GM23248 (cell line): ENCODE data around the gene ZSWIM6. TPM values are rescaled to one million over a fixed set of nuclear protein-coding genes. Genes with fewer than 3 reads are reported as not detected.

Source experiments
- DNase-seq: peaks from one replicate; pipeline ENCODE4 v3.0.0-alpha.2; 2015
- H2AFZ ChIP-seq: fragments of 200-600 bp; sonication (generic); 2 replicates; pipeline ENCODE4 v1.6.1; 2016; ENCODE audit warnings: antibody characterized with exemption
- H3F3A ChIP-seq: fragments of 200-600 bp; sonication (generic); 2 replicates; pipeline ENCODE4 v1.6.1; 2016; ENCODE audit warnings: mild to moderate bottlenecking, antibody characterized with exemption, mixed run types; ENCODE audit not compliant: insufficient read depth
- H3K27ac ChIP-seq: fragments of 200-600 bp; sonication (generic); 2 replicates; pipeline ENCODE4 v1.5.1; 2016; ENCODE audit warnings: mild to moderate bottlenecking
- H3K27me3 ChIP-seq: fragments of 200-600 bp; sonication (generic); replicated peaks from 2 replicates; pipeline ENCODE4 v1.6.1; 2016; ENCODE audit warnings: mild to moderate bottlenecking; ENCODE audit not compliant: insufficient read depth
- H3K36me3 ChIP-seq: fragments of 200-600 bp; sonication (generic); 2 replicates; pipeline ENCODE4 v1.6.1; 2016; ENCODE audit warnings: low read depth, mild to moderate bottlenecking
- H3K4me1 ChIP-seq: fragments of 200-600 bp; sonication (generic); 2 replicates; pipeline ENCODE4 v1.6.1; 2016; ENCODE audit warnings: mild to moderate bottlenecking; ENCODE audit not compliant: insufficient read depth
- H3K4me2 ChIP-seq: fragments of 200-600 bp; sonication (generic); one replicate; pipeline ENCODE4 v1.6.1; 2016; ENCODE audit warnings: mild to moderate bottlenecking; ENCODE audit not compliant: unreplicated experiment
- H3K4me3 ChIP-seq: fragments of 200-600 bp; sonication (generic); 2 replicates; pipeline ENCODE4 v1.5.1; 2016; ENCODE audit warnings: mild to moderate bottlenecking
- H3K79me2 ChIP-seq: fragments of 200-600 bp; sonication (generic); 2 replicates; pipeline ENCODE4 v1.6.1; 2016; ENCODE audit warnings: mild to moderate bottlenecking; ENCODE audit not compliant: insufficient read depth
- H3K9ac ChIP-seq: fragments of 200-600 bp; sonication (generic); 2 replicates; pipeline ENCODE4 v1.6.1; 2016; ENCODE audit warnings: mild to moderate bottlenecking
- H3K9me2 ChIP-seq: fragments of 200-600 bp; sonication (generic); 2 replicates; pipeline ENCODE4 v1.6.1; 2016; ENCODE audit warnings: mixed run types, mild to moderate bottlenecking, moderate library complexity; ENCODE audit not compliant: insufficient read depth
- H3K9me3 ChIP-seq: fragments of 200-600 bp; sonication (generic); one replicate; pipeline ENCODE4 v1.6.1; 2017; ENCODE audit warnings: low read depth
- H4K20me1 ChIP-seq: fragments of 200-600 bp; sonication (generic); 2 replicates; pipeline ENCODE4 v1.6.0; 2016; ENCODE audit not compliant: insufficient read depth
- EZH2 ChIP-seq: fragments of 200-600 bp; sonication (generic); IDR thresholded peaks from 2 replicates; pipeline ENCODE4 v1.6.1; 2018; ENCODE audit warnings: antibody characterized with exemption, mild to moderate bottlenecking; ENCODE audit not compliant: insufficient read depth, poor library complexity, severe bottlenecking
- EZH2phosphoT487 ChIP-seq: fragments of 200-600 bp; sonication (generic); IDR thresholded peaks from 2 replicates; pipeline ENCODE4 v1.6.1; 2018; ENCODE audit warnings: antibody characterized with exemption, moderate library complexity, mild to moderate bottlenecking, low read depth; ENCODE audit not compliant: insufficient read depth
- WGBS, 2 experiments: methylation state at CpG; one replicate each; pipeline ENCODE4 v1.1.6; 2015 to 2017; ENCODE audit warnings: low lambda C conversion rate in 2 of 2, low coverage in 1 of 2; ENCODE audit errors: missing lambda C conversion rate in 2 of 2; 5-methylcytosine and 5-hydroxymethylcytosine counted together
- in situ Hi-C: fragments of 300-500 bp; cut with MboI; formaldehyde crosslinking; loops from 2 replicates; pipeline ENCODE4 v1.15.0; 2020
- polyA plus RNA-seq: library from polyadenylated mRNA; unstranded; fragments of >200 nt; fragmentation: Nextera tagmentation; extraction: Ambion mirVana; gene quantifications from 2 replicates; pipeline ENCODE4 v1.2.1, GENCODE V29; 2016
- total RNA-seq: library from RNA; depleted of rRNA; stranded (reverse); fragments of >200 nt; shearing (Covaris generic); gene quantifications from 2 replicates; pipeline ENCODE4 v1.2.3, GENCODE V29; 2014; rRNA removed

Gene ZSWIM6
- 3.9 and 4.8 TPM in 2 replicates for total RNA-seq
- polyA plus RNA-seq, result 0.96 and 1.5 TPM in 2 replicates

DNA sequence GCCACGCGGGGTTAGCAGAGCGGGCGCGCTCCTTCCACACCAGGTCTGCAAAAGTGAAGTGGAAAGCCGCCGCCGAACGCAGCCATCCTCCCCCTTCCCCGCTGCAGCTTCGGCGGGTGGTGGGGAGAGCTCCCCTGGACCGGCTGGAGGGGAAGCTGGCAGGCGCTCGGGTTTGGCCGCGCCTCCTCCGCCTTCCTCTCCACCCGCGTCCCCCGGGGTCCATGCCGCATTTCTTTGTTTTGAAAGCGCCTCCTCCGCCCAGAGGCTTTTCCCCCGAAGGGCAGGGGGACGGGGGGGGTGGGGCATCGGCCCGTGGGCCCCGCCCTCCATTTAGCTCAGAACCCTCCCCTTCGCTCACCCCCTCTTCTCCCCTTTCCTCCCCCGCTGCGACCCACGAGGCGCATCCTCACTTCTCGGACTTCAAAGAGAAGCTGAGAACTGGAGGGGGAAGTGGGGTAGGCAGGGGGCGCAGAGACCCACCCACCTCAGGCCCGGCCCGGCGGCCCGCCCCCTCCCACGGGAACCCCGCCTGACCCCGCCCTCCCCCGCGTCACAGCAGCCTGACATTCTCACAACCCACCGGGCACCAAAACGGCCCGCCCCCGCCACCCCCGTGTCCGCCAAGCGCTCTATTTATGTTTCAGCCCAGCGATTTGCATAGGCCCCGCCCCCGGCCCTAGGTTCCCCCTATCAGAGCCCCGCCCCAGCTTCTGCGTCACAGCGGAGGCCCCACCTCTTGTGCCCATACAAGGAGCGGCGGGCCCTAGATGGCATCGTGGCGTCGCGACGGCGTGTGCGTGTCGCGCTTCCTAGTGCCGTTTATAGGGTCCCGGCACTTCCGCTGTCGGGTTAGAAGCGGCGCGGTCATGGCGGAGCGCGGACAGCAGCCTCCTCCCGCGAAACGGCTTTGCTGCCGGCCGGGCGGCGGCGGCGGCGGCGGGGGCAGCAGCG is at the start of gene ZSWIM6:
Gene ZSWIM6 (plus strand): TSS at position 852 of the 951 bp plus-strand sequence. CDS start 15 bp downstream, at position 867.
- in situ Hi-C loops, result loop anchor here (25.0 kb wide), 1 partner anchor 644 kb away; no protein-coding TSS in a partner anchor
- peak within 1 kb of the TSS; percentile 97 for H3K4me2 ChIP-seq
- TF ChIP-seq EZH2 (no peak), EZH2phosphoT487 (no peak)
- peak; percentile 100 for DNase-seq
- H3K27ac ChIP-seq, result peak within 1 kb of the TSS; percentile 82
- H3K4me1 ChIP-seq, result peaks cover 39% of the 10 kb centered on the region
- peak within 1 kb of the TSS; percentile 88 for H2AFZ ChIP-seq
- H3K36me3 ChIP-seq, result no peaks in the 10 kb centered on the region
- no peaks in the 10 kb centered on the region for H3K27me3 ChIP-seq
- no peaks in the 10 kb centered on the region for H3K9me2 ChIP-seq
- peak within 1 kb of the TSS; percentile 94 for H3K4me3 ChIP-seq
- H3K9ac ChIP-seq, result peak within 1 kb of the TSS; percentile 92
- 1 to 2% methylated on average over 37 to 89 of the region's 91 CpGs for WGBS, 2 experiments
- H3K9me3 ChIP-seq, result no peaks in the 10 kb centered on the region
- peaks cover 30% of the 10 kb centered on the region for H3F3A ChIP-seq
- H3K79me2 ChIP-seq, result peaks cover 39% of the 10 kb centered on the region
- peaks cover 15% of the 10 kb centered on the region; the same call in 1 of the 2 replicates for H4K20me1 ChIP-seq

DNA sequence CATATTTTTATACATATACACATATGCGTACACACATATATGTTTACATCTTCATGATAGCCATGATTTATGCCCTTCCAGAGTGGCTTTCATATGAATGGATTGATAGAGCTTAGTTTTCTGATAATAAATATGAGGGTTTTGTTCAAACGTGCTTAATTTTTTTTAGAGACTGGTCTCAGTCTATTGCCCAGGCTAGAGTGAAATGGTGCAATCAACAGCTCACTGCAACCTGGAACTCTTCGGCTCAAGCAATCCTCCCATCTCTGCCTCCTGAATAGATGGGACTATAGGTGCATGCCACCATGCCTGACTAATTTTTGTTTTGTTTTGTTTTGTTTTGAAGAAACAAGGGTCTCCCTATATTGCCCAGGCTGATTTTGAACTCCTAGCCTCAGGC is 48.6 kb upstream of the ZSWIM6 start:
- Histone ChIP-seq H3K36me3 (no peaks in the 10 kb centered on the region), H3K9me2 (no peaks in the 10 kb centered on the region), H3K4me1 (peaks cover 32% of the 10 kb centered on the region), H3K4me2 (no peak overlapping the region), H2AFZ (no peak overlapping the region), H3K27me3 (no peaks in the 10 kb centered on the region), H3K9ac (no peak overlapping the region), H3K9me3 (no peaks in the 10 kb centered on the region), H3K4me3 (no peak overlapping the region), H3F3A (peaks cover 13% of the 10 kb centered on the region), H3K27ac (no peak overlapping the region), H4K20me1 (no peaks in the 10 kb centered on the region), H3K79me2 (no peaks in the 10 kb centered on the region)
- TF ChIP-seq EZH2phosphoT487 (no peak), EZH2 (no peak)
- DNase-seq, result no peak
- in situ Hi-C loops, result no loop called here
- 79 to 81% methylated on average over 3 of the region's 3 CpGs for WGBS, 2 experiments

GRCh38 chr5:61285531-61285930 is 46.5 kb upstream of the ZSWIM6 start:
- in situ Hi-C loops, result no loop called here
- no peak for DNase-seq
- TF ChIP-seq EZH2 (no peak), EZH2phosphoT487 (no peak)
- no peak overlapping the region for H3K4me2 ChIP-seq
- H3K4me3 ChIP-seq, result no peak overlapping the region
- no peaks in the 10 kb centered on the region for H3K36me3 ChIP-seq
- no peaks in the 10 kb centered on the region for H3K79me2 ChIP-seq
- H4K20me1 ChIP-seq, result no peaks in the 10 kb centered on the region
- H3K27ac ChIP-seq, result no peak overlapping the region
- H3K27me3 ChIP-seq, result no peaks in the 10 kb centered on the region
- no peak overlapping the region for H2AFZ ChIP-seq
- no peaks in the 10 kb centered on the region for H3K9me3 ChIP-seq
- H3F3A ChIP-seq, result peaks cover 13% of the 10 kb centered on the region
- no peak overlapping the region for H3K9ac ChIP-seq
- no peaks in the 10 kb centered on the region for H3K9me2 ChIP-seq
- peaks cover 22% of the 10 kb centered on the region for H3K4me1 ChIP-seq

DNA sequence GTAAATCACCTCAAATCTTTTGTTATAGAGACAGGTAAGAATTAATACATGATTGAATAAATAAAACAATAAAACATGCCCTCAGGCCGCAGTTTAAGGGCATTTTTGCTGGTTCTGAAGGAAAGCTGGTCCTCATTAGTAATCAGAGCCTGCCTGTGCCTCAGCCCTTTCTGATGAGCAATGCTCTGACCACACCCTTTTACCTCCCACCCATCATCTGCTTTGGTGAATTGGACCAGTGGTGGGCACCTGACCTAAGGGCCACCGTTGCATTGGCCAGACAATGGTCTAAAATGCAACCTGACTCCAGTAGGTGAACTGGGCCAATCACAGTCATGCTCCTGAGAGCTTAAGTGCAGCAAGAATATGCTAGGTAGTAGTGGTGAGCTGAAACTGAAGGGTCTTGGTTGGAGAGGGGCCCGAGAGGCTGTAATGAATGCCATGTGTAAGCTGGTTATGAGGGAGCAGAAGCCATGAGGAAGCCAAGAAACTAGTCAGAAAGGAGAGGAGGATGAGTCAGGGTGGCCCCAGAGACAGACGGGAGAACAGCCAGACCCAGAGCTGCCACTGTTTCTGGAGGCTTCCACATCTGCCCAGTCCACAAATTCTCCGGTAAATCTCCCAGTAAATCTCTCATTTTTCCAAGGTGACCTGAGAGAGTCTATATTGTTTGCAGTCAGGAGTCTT is 45.5 kb upstream of the ZSWIM6 start:
- no peaks in the 10 kb centered on the region for H3K36me3 ChIP-seq
- H3K9ac ChIP-seq, result no peak overlapping the region
- peak; percentile 90 for DNase-seq
- 24 to 25% methylated on average over 5 of the region's 5 CpGs for WGBS, 2 experiments
- peaks cover 13% of the 10 kb centered on the region; the same call in 1 of the 2 replicates for H3K4me1 ChIP-seq
- in situ Hi-C loops, result no loop called here
- H3K9me3 ChIP-seq, result no peaks in the 10 kb centered on the region
- no peak overlapping the region for H2AFZ ChIP-seq
- H3K27ac ChIP-seq, result peak overlapping the region; percentile 42
- H3K4me3 ChIP-seq, result no peak overlapping the region
- TF ChIP-seq EZH2phosphoT487 (no peak), EZH2 (no peak)
- H3K79me2 ChIP-seq, result no peaks in the 10 kb centered on the region
- no peak overlapping the region for H3K4me2 ChIP-seq
- no peaks in the 10 kb centered on the region for H4K20me1 ChIP-seq
- peaks cover 12% of the 10 kb centered on the region for H3F3A ChIP-seq
- no peaks in the 10 kb centered on the region for H3K27me3 ChIP-seq
- no peaks in the 10 kb centered on the region for H3K9me2 ChIP-seq
